GM19023 (cell line): ENCODE data around the gene C10orf67.

Source experiments
- ATAC-seq: cut with Tn5 transposase; IDR thresholded peaks from one replicate; pipeline ENCODE4 v1.9.1; 2021; ENCODE audit warnings: mild to moderate bottlenecking, moderate library complexity; ENCODE audit not compliant: unreplicated experiment

Gene C10orf67

GRCh38 chr10:23174074-23174976, 170.3 kb downstream of the C10orf67 start:
- no peak for ATAC-seq

- ATAC-seq: no peak
Measured at GRCh38 chr10:23173214-23174073, 171.2 kb downstream of the C10orf67 start.

GRCh38 chr10:23172429-23173213, 172.0 kb downstream of the C10orf67 start:
- ATAC-seq: no peak

- no peak for ATAC-seq
Measured at GRCh38 chr10:23171232-23171876, 173.2 kb downstream of the C10orf67 start.

GRCh38 chr10:23158370-23158769, 186.2 kb downstream of the C10orf67 start:
- peak; percentile 61 for ATAC-seq

- peak; percentile 56 for ATAC-seq
Measured at GRCh38 chr10:23157691-23158369, 186.8 kb downstream of the C10orf67 start.

GRCh38 chr10:23157239-23157681, 187.3 kb downstream of the C10orf67 start:
- ATAC-seq: peak; percentile 46

GRCh38 chr10:23156447-23157150, 188.0 kb downstream of the C10orf67 start:
- ATAC-seq: no peak

- no peak for ATAC-seq
Measured at GRCh38 chr10:23155169-23155568, 189.4 kb downstream of the C10orf67 start.
